Sigmoid colon (tissue), 4 donors: ENCODE measurements around the gene TBC1D22A.

Experiments used
- EP300 ChIP-seq, 4 donors: sonication (generic); formaldehyde crosslinking; IDR thresholded peaks; one replicate each; pipeline ENCODE4 v1.6.1; 2017; ENCODE audit warnings: antibody characterized with exemption in 4 of 4
- POLR2A ChIP-seq, 2 donors: fragments of 450-650 bp; IDR thresholded peaks; one replicate each; pipeline ENCODE4 v1.6.1; 2016; ENCODE audit warnings: antibody characterized with exemption in 2 of 2, mild to moderate bottlenecking in 2 of 2, moderate library complexity in 2 of 2
- POLR2AphosphoS5 ChIP-seq, 4 donors: sonication (generic); formaldehyde crosslinking; IDR thresholded peaks; one replicate each; pipeline ENCODE4 v1.6.1; 2017; ENCODE audit warnings: antibody characterized with exemption in 4 of 4
- TF ChIP-seq, protein P1 (sequence below), 4 experiments: fragments of 450-650 bp in 3 of 4; fragments of 200-600 bp in 1 of 4; IDR thresholded peaks; one replicate each; pipeline ENCODE4 v1.5.1; 2016 to 2019; ENCODE audit warnings: antibody characterized with exemption in 4 of 4, mild to moderate bottlenecking in 3 of 4, moderate library complexity in 2 of 4

DNA sequence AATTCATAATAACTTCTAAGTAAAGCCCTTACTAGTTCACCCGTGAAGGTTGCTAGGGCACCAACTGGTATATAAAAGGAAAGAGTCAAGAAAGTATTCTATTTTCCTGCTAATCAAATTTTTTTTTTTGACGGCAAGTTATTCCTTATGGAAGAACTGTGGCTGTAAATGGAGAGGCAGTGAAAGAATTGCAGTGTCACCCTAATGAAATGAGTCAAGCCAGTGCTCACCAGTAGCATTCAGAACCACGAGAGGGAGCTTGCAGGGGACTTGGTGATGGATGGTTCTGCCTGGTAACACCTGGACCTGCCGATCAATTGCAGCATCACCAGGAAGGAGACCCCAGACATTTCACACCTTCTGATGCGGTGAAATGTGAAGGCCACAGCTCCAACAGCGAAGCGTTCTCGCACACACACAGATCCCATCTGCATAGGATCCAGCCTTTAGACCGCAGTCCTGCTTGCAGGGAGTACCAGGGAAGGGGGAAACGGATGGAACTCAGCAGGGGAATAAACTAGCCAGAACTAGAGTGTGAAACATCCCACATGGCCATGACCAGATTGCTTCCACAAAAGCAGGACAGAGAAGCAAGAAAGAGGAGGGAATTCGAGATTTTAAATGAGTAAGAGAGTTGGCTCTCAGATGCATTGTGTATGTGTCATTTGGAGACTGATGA is 326.2 kb downstream of the TBC1D22A start:
- TF ChIP-seq POLR2A (IDR thresholded peaks at IDR 0.05) (no peak), EP300 (IDR thresholded peaks at IDR 0.05) (no peak), POLR2AphosphoS5 (IDR thresholded peaks at IDR 0.05) (no peak)
- TF ChIP-seq, protein P1, sequence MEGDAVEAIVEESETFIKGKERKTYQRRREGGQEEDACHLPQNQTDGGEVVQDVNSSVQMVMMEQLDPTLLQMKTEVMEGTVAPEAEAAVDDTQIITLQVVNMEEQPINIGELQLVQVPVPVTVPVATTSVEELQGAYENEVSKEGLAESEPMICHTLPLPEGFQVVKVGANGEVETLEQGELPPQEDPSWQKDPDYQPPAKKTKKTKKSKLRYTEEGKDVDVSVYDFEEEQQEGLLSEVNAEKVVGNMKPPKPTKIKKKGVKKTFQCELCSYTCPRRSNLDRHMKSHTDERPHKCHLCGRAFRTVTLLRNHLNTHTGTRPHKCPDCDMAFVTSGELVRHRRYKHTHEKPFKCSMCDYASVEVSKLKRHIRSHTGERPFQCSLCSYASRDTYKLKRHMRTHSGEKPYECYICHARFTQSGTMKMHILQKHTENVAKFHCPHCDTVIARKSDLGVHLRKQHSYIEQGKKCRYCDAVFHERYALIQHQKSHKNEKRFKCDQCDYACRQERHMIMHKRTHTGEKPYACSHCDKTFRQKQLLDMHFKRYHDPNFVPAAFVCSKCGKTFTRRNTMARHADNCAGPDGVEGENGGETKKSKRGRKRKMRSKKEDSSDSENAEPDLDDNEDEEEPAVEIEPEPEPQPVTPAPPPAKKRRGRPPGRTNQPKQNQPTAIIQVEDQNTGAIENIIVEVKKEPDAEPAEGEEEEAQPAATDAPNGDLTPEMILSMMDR (IDR thresholded peaks at IDR 0.05): no peak
